Measurements from ENCODE around the gene UPK3BL2.
"Not testable (repeated sequence)": the region's sequence is repeated elsewhere in the genome, so short reads cannot be mapped to it uniquely, and the experiment has no call there.

UPK3BL2 gene

GRCh38 chr7:102524803-102525202 is 18.7 kb downstream of the UPK3BL2 start:
- H3K9me3 ChIP-seq (ENCODE audit: control insufficient read depth, low read depth, low read length): not testable (repeated sequence)

DNA sequence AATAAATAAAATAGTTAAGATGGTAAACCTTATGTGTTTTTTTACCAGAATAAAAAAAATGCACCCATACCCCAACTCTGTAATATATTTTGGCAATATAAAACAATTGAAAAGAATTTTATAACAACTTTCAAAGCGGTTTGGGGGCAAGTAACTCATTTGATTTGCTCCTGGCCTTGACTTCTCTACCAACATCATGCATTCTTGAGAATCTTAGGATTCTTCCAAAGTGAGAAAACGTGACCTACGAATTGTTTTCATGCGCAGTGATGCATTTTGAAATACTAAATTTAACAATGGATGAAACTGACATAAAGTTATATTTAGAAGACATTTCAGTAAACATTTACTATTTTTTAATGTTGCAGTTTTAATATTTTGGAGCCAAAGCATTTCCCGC is 22.7 kb downstream of the UPK3BL2 start:
- not testable (repeated sequence) for H3K9me3 ChIP-seq (ENCODE audit: control insufficient read depth, low read depth, low read length); H3K9ac ChIP-seq (ENCODE audit: low read length); H3K27me3 ChIP-seq (ENCODE audit: control insufficient read depth, insufficient read depth, low read length); H3K4me1 ChIP-seq (ENCODE audit: control insufficient read depth, low read depth, low read length); H3K4me3 ChIP-seq (ENCODE audit: low read length); H3K36me3 ChIP-seq (ENCODE audit: control insufficient read depth, low read depth, low read length); H3K27ac ChIP-seq (ENCODE audit: low read length)

More at GRCh38 chr7:102524803-102525202, 18.7 kb downstream of the UPK3BL2 start:
- H3K36me3 ChIP-seq (ENCODE audit: control insufficient read depth, low read depth, low read length); H3K4me3 ChIP-seq (ENCODE audit: low read length); H3K4me1 ChIP-seq (ENCODE audit: control insufficient read depth, low read depth, low read length); H3K27me3 ChIP-seq (ENCODE audit: control insufficient read depth, insufficient read depth, low read length); H3K9ac ChIP-seq (ENCODE audit: low read length); H3K27ac ChIP-seq (ENCODE audit: low read length): not testable (repeated sequence)

GRCh38 chr7:102517550-102518147 is 25.8 kb downstream of the UPK3BL2 start, which contains the start of gene RASA4B:
TSS of gene RASA4B (minus strand) at chr7:102517777. CDS start at chr7:102517710, 67 bp downstream.
- not testable (repeated sequence) for H3K4me3 ChIP-seq (ENCODE audit: low read length); H3K36me3 ChIP-seq (ENCODE audit: control insufficient read depth, low read depth, low read length); H3K9me3 ChIP-seq (ENCODE audit: control insufficient read depth, low read depth, low read length); H3K27me3 ChIP-seq (ENCODE audit: control insufficient read depth, insufficient read depth, low read length); H3K4me1 ChIP-seq (ENCODE audit: control insufficient read depth, low read depth, low read length); H3K27ac ChIP-seq (ENCODE audit: low read length); H3K9ac ChIP-seq (ENCODE audit: low read length)

DNA sequence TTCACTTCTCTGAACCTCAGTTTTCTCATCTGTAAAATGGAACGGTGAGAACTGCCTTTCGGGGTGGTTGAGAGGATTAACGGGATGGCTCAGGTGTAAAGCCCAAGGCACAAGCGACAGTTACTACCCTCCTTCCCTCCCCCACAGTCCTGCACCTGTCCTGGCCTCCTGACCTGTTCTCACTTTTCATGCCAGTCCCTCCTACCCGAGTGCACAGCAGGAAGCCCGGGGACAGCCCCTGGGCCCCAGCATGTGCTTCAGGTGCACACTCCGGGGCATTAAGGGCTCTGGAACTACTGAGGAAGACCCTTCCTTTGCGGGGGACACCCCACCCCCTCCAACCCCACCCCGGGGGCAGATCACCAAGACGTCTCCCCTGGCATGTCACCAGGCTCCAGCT is 26.5 kb downstream of the UPK3BL2 start:
- H3K4me1 ChIP-seq (ENCODE audit: control insufficient read depth, low read depth, low read length); H3K27ac ChIP-seq (ENCODE audit: low read length); H3K4me3 ChIP-seq (ENCODE audit: low read length); H3K9me3 ChIP-seq (ENCODE audit: control insufficient read depth, low read depth, low read length); H3K9ac ChIP-seq (ENCODE audit: low read length); H3K27me3 ChIP-seq (ENCODE audit: control insufficient read depth, insufficient read depth, low read length); H3K36me3 ChIP-seq (ENCODE audit: control insufficient read depth, low read depth, low read length): not testable (repeated sequence)

DNA sequence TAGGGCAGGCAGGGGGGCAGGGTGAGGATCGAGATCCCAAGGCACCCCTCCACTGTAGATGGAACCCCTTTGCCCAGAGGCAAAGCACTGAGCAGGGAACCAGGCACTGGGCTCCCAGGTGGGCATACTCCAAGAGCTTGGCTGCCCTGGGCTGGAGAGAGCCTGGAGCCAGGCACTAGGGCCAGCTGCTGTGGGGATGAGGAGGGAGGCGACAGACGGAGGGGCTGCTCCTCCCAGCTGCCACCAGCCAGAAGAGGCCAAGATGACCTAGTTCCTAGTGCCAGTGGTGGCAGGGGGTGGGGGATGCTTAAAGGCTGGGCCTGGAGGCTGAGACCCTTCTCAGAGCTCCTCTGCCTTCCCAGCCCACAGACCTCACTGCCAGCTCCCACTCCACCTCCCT is 27.6 kb downstream of the UPK3BL2 start:
- not testable (repeated sequence) for H3K9me3 ChIP-seq (ENCODE audit: control insufficient read depth, low read depth, low read length); H3K36me3 ChIP-seq (ENCODE audit: control insufficient read depth, low read depth, low read length); H3K4me1 ChIP-seq (ENCODE audit: control insufficient read depth, low read depth, low read length); H3K27me3 ChIP-seq (ENCODE audit: control insufficient read depth, insufficient read depth, low read length); H3K27ac ChIP-seq (ENCODE audit: low read length); H3K4me3 ChIP-seq (ENCODE audit: low read length); H3K9ac ChIP-seq (ENCODE audit: low read length)

DNA sequence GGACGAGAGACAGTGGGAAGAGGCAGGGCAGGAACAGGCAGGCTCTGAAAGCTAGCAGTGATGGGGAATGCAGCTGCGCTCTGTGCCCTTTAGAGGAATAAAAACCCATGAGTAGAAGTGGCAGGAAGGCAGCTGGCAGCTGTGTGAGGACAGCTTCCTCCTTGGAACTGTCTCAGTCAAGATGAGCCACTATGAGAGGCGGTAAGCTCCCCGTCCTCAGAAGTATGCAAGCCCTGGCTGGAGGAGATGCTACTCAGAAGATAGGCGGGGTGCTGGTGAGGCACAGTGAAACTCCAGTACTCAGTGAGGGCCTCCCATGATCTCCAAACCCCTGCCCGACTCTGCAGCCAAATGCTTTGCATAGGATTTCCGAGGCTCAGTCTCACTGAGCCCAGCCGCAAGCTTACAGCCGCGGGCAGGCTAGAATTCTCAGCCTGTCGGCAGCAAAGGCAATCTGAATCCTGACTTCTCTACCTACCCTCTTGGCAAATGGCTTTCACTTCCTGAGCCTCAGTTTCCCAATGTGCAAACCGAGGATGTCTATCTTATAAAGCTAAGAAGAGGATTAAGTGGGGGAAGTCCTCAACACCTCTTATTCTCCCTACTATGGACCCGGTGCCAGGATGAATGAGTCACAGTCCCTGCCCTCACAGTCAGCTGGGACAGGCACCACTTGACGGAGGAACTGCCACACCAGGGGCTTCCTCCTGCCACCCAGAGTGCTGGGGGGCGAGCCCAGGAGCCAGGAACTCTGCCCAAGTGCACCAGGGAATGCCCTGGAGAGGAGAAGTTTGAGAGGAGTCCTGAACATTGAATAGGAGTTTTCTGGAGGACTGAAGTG is 28.4 kb downstream of the UPK3BL2 start:
- H3K4me3 ChIP-seq (ENCODE audit: low read length); H3K36me3 ChIP-seq (ENCODE audit: control insufficient read depth, low read depth, low read length); H3K9ac ChIP-seq (ENCODE audit: low read length); H3K9me3 ChIP-seq (ENCODE audit: control insufficient read depth, low read depth, low read length); H3K27ac ChIP-seq (ENCODE audit: low read length); H3K4me1 ChIP-seq (ENCODE audit: control insufficient read depth, low read depth, low read length); H3K27me3 ChIP-seq (ENCODE audit: control insufficient read depth, insufficient read depth, low read length): not testable (repeated sequence)

DNA sequence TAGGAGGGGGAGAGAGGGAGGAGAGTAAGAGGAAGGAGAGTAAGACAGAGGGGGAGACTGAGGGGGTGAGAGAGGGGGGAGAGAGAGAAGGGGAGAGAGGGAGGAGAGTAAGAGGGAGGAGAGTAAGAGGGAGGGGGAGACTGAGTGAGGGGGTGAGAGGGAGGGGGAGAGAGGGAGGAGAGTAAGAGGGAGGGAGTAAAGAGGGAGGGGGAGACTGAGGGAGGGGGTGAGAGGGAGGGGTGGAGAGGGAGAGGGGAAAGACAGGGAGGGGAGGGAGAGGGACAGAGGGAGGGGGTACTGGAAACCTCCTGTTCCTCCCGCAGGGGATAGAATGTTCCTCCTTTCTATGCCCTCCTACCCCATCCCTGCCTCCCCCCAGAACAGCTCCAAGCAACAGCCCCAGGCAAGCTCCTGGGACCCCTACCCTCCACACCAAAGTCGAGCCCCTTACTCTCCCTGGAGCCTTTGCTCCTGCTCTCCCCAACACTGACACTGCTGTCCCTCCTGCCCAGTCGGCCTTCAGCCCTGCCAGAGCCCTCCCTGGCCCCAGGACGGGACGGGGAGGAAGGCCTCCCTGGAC is 30.8 kb downstream of the UPK3BL2 start:
- not testable (repeated sequence) for H3K36me3 ChIP-seq (ENCODE audit: control insufficient read depth, low read depth, low read length); H3K4me3 ChIP-seq (ENCODE audit: low read length); H3K9ac ChIP-seq (ENCODE audit: low read length); H3K9me3 ChIP-seq (ENCODE audit: control insufficient read depth, low read depth, low read length); H3K4me1 ChIP-seq (ENCODE audit: control insufficient read depth, low read depth, low read length); H3K27me3 ChIP-seq (ENCODE audit: control insufficient read depth, insufficient read depth, low read length); H3K27ac ChIP-seq (ENCODE audit: low read length)

GRCh38 chr7:102511860-102512522 is 31.5 kb downstream of the UPK3BL2 start:
- not testable (repeated sequence) for H3K27ac ChIP-seq (ENCODE audit: low read length); H3K36me3 ChIP-seq (ENCODE audit: control insufficient read depth, low read depth, low read length); H3K9me3 ChIP-seq (ENCODE audit: control insufficient read depth, low read depth, low read length); H3K4me1 ChIP-seq (ENCODE audit: control insufficient read depth, low read depth, low read length); H3K4me3 ChIP-seq (ENCODE audit: low read length); H3K9ac ChIP-seq (ENCODE audit: low read length); H3K27me3 ChIP-seq (ENCODE audit: control insufficient read depth, insufficient read depth, low read length)

DNA sequence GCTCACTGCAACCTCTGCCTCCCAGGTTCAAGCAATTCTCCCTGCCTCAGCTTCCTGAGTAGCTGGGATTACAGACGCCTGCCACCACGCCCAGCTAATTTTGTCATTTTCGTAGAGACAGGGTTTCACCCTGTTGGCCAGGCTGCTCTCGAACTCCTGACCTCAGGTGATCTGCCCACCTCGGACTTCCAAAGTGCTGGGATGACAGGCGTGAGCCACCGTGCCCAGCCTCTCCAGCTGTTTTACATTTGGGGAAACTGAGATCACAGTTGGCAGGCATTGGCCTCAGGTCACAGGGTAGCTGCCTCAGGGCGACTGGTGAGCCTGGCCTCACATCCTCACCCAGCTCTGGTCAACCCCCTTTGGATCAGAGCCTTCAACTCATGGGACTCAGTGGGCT is 32.9 kb downstream of the UPK3BL2 start:
- H3K9me3 ChIP-seq (ENCODE audit: control insufficient read depth, low read depth, low read length); H3K27me3 ChIP-seq (ENCODE audit: control insufficient read depth, insufficient read depth, low read length); H3K27ac ChIP-seq (ENCODE audit: low read length); H3K9ac ChIP-seq (ENCODE audit: low read length); H3K36me3 ChIP-seq (ENCODE audit: control insufficient read depth, low read depth, low read length); H3K4me3 ChIP-seq (ENCODE audit: low read length); H3K4me1 ChIP-seq (ENCODE audit: control insufficient read depth, low read depth, low read length): not testable (repeated sequence)

- not testable (repeated sequence) for H3K27ac ChIP-seq (ENCODE audit: low read length); H3K4me3 ChIP-seq (ENCODE audit: low read length); H3K36me3 ChIP-seq (ENCODE audit: control insufficient read depth, low read depth, low read length); H3K4me1 ChIP-seq (ENCODE audit: control insufficient read depth, low read depth, low read length); H3K9ac ChIP-seq (ENCODE audit: low read length); H3K9me3 ChIP-seq (ENCODE audit: control insufficient read depth, low read depth, low read length); H3K27me3 ChIP-seq (ENCODE audit: control insufficient read depth, insufficient read depth, low read length)
Observed at GRCh38 chr7:102507410-102508088, 35.9 kb downstream of the UPK3BL2 start.
